NCI-H1694 (cell line): ENCODE data around the gene IDI1.

ENCODE experiments used
- DNase-seq: peaks from one replicate; lab custom pipeline; 2025; lab: John Stamatoyannopoulos, UW

The IDI1 gene

GRCh38 chr10:994836-995558 lies 53.9 kb downstream of the IDI1 start:
- DNase-seq = no peak

- DNase-seq = no peak
Observed at GRCh38 chr10:992871-993270, 56.0 kb downstream of the IDI1 start.

- DNase-seq = no peak
Observed at GRCh38 chr10:992467-992866, 56.5 kb downstream of the IDI1 start.

GRCh38 chr10:990808-991207 lies 58.1 kb downstream of the IDI1 start:
- no peak for DNase-seq
